ENCODE measurements around the gene SUMO2.
A peak's percentile ranks its signal among the peaks of the same experiment; 100 is the strongest.

The SUMO2 gene

DNA sequence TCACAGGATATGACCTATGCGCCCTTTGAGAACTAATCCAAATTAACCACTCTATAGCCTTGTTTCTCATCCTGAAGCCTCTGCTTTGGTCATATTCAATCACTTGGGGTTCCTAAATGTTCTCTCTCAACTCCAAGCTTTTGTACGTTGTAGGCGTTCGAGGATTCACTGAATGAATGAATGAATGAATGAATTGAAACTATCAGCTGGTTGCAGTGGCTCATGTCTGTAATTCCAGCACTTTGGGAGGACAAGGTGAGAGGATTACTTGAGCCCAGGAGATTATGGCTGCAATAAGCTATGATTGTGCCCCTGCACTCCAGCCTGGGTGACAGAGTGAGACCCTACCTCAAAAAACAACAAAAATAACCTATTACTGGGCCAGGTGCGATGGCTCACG lies 5.9 kb upstream of the SUMO2 start:
- TF ChIP-seq, protein P1, sequence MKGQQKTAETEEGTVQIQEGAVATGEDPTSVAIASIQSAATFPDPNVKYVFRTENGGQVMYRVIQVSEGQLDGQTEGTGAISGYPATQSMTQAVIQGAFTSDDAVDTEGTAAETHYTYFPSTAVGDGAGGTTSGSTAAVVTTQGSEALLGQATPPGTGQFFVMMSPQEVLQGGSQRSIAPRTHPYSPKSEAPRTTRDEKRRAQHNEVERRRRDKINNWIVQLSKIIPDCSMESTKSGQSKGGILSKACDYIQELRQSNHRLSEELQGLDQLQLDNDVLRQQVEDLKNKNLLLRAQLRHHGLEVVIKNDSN (IDR thresholded peaks at IDR 0.05) = no peak
- TF ChIP-seq FOXM1 (IDR thresholded peaks at IDR 0.05; ENCODE audit: borderline replicate concordance, low read depth) (no peak), YY1 (IDR thresholded peaks at IDR 0.05; ENCODE audit: low read depth) (no peak), EP300 (IDR thresholded peaks at IDR 0.05; ENCODE audit: borderline replicate concordance) (no peak), EGR1 (IDR thresholded peaks at IDR 0.05) (no peak), CREB1 (IDR thresholded peaks at IDR 0.05; ENCODE audit: low read depth) (no peak), TAF1 (IDR thresholded peaks at IDR 0.05; ENCODE audit: low read depth) (no peak), TCF12 (IDR thresholded peaks at IDR 0.05; ENCODE audit: low read depth) (no peak), CEBPB (IDR thresholded peaks at IDR 0.05) (no peak), ZBTB7A (IDR thresholded peaks at IDR 0.05; ENCODE audit: low read depth) (no peak), TEAD4 (IDR thresholded peaks at IDR 0.05) (no peak), NFIC (IDR thresholded peaks at IDR 0.05) (no peak), RAD21 (IDR thresholded peaks at IDR 0.05; ENCODE audit: low read depth) (no peak)
- TF ChIP-seq, protein P2, sequence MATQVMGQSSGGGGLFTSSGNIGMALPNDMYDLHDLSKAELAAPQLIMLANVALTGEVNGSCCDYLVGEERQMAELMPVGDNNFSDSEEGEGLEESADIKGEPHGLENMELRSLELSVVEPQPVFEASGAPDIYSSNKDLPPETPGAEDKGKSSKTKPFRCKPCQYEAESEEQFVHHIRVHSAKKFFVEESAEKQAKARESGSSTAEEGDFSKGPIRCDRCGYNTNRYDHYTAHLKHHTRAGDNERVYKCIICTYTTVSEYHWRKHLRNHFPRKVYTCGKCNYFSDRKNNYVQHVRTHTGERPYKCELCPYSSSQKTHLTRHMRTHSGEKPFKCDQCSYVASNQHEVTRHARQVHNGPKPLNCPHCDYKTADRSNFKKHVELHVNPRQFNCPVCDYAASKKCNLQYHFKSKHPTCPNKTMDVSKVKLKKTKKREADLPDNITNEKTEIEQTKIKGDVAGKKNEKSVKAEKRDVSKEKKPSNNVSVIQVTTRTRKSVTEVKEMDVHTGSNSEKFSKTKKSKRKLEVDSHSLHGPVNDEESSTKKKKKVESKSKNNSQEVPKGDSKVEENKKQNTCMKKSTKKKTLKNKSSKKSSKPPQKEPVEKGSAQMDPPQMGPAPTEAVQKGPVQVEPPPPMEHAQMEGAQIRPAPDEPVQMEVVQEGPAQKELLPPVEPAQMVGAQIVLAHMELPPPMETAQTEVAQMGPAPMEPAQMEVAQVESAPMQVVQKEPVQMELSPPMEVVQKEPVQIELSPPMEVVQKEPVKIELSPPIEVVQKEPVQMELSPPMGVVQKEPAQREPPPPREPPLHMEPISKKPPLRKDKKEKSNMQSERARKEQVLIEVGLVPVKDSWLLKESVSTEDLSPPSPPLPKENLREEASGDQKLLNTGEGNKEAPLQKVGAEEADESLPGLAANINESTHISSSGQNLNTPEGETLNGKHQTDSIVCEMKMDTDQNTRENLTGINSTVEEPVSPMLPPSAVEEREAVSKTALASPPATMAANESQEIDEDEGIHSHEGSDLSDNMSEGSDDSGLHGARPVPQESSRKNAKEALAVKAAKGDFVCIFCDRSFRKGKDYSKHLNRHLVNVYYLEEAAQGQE (IDR thresholded peaks at IDR 0.05; ENCODE audit: low read depth) = no peak
- TF ChIP-seq, protein P3, sequence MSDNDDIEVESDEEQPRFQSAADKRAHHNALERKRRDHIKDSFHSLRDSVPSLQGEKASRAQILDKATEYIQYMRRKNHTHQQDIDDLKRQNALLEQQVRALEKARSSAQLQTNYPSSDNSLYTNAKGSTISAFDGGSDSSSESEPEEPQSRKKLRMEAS (IDR thresholded peaks at IDR 0.05) = no peak

DNA sequence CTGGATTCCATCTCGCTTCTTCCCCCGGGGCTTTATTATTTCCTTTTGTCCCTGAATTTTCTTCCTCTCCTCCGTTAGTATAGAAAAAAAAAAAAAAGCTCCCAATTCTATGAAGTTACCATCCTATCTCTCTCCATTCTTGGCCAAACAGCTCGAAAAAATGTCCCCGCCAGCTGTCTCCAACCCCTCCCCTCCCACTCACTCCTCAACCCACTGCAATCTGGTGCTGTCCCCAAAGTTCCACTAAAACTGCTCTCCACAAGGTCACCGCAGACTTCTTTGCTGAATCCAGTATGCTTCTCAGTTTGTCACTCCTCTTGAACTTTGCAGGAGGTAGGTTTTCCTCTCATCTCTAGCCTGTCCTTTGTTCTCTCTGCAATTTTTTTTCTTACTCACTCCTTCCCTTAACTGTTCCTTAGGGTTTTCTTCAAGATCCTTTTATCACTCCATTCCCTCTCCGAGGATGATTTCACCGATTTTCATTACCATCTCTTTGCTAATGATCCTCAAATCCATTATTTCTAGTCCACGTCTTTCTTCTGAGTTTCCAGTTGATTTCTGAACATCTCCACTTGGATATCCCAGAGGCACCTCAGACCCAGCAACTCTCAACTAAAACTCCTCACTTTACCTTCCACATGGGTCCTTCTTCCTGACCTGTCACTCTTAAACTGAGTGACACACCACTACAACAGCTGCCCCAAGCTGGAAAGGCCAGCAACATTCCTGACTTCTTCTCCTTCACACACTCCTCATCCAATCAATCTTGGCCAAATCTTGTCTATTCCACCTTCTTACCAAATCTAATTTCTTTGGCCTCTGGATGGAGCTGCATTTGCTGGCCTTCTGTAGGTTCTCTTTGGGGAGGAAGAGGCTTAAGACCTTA lies 1.5 kb upstream of the SUMO2 start:
- TF ChIP-seq CEBPB (IDR thresholded peaks at IDR 0.05) (no peak), ZBTB7A (IDR thresholded peaks at IDR 0.05; ENCODE audit: low read depth) (no peak), YY1 (IDR thresholded peaks at IDR 0.05; ENCODE audit: low read depth) (no peak), EGR1 (IDR thresholded peaks at IDR 0.05) (no peak), CREB1 (IDR thresholded peaks at IDR 0.05; ENCODE audit: low read depth) (no peak)
- TF ChIP-seq, protein P3 (IDR thresholded peaks at IDR 0.05) = no peak

DNA sequence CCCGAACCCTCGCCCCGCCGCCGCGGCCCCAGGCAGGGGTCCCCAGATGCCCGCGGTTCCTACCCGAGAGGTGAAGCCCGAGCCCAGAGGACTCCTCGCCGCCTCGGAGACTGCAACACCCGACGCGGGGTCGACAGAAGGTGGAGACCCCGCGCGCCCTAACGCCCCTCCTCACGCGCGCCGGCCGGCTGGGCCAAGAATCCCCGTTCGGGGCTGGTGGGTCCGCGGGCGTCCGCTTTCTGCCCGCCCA lies 515 bp downstream of the SUMO2 start:
- TF ChIP-seq TEAD4 (IDR thresholded peaks at IDR 0.05) (no peak), TCF12 (IDR thresholded peaks at IDR 0.05; ENCODE audit: low read depth) (no peak; the same call in 1 of the 2 replicates), CREB1 (IDR thresholded peaks at IDR 0.05; ENCODE audit: low read depth) (no peak), NFIC (IDR thresholded peaks at IDR 0.05) (no peak), EP300 (IDR thresholded peaks at IDR 0.05; ENCODE audit: borderline replicate concordance) (0 out of 2 replicates have a peak, but pooled peaks have one; percentile 19), RAD21 (IDR thresholded peaks at IDR 0.05; ENCODE audit: low read depth) (no peak), FOXM1 (IDR thresholded peaks at IDR 0.05; ENCODE audit: borderline replicate concordance, low read depth) (no peak), YY1 (IDR thresholded peaks at IDR 0.05; ENCODE audit: low read depth) (no peak), CEBPB (IDR thresholded peaks at IDR 0.05) (no peak), EGR1 (IDR thresholded peaks at IDR 0.05) (no peak), ZBTB7A (IDR thresholded peaks at IDR 0.05; ENCODE audit: low read depth) (peak; percentile 90)
- TF ChIP-seq, protein P3 (IDR thresholded peaks at IDR 0.05) = no peak
- TF ChIP-seq, protein P1 (IDR thresholded peaks at IDR 0.05) = no peak

DNA sequence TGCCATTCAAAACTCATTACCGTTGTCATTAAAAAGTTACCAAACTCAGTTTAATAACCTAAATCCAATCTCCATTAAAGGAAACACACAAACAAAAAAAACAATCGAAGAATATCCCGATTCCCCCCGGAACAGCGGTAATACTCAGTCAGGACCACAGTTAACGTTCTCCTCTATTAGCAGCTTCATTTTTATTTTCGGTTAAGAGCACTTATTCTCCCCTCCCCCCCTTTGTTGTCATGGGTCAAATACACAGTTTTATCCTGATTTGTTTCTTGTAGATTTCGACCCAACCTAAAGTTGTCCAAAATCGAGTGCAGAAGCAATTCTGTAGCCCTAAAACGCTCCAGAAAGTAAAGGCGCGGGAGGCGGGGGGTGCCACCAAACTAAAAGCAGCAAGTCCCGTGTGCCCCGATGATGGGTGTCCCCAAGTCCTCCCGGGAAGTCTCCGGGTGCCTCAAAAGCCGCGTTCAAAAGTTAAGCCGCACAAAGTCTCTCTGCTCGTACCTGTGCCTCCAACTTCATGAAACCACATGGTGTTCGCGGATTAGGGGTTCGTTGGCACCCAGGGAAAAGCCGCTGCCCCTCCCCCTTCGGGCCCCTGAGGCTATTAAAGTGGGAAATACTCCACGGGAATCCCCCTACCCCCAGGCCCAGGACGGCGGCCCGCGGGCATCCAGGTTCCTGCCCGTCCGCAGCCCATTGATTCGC lies 996 bp downstream of the SUMO2 start:
- TF ChIP-seq CEBPB (IDR thresholded peaks at IDR 0.05) = no peak
- TF ChIP-seq, protein P3 (IDR thresholded peaks at IDR 0.05) = 0 out of 2 replicates have a peak, but pooled peaks have one; percentile 25

DNA sequence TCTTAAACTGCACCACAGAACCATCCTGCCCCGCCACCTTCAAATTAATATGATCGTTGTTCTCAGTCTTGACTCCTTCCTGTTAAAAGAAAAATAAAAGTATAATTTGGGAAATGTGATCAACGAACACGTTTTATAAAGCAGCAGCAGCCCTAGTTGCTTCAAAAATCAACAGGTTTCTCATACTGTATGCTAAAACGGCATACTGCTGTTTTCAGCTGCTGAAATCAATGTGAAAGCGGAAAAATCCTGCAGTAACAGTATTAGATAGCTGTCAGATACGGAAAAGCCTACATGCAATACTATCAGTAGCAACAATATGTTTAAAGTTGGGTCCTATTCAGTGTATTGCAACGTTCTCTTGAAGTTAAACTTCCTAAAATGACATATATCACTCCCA lies 1.6 kb downstream of the SUMO2 start:
- TF ChIP-seq TCF12 (IDR thresholded peaks at IDR 0.05; ENCODE audit: low read depth) (no peak), ZBTB7A (IDR thresholded peaks at IDR 0.05; ENCODE audit: low read depth) (no peak), TEAD4 (IDR thresholded peaks at IDR 0.05) (no peak), CREB1 (IDR thresholded peaks at IDR 0.05; ENCODE audit: low read depth) (no peak), FOXM1 (IDR thresholded peaks at IDR 0.05; ENCODE audit: borderline replicate concordance, low read depth) (no peak), EGR1 (IDR thresholded peaks at IDR 0.05) (no peak), NFIC (IDR thresholded peaks at IDR 0.05) (no peak), TAF1 (IDR thresholded peaks at IDR 0.05; ENCODE audit: low read depth) (no peak)
- TF ChIP-seq, protein P2 (IDR thresholded peaks at IDR 0.05; ENCODE audit: low read depth) = no peak
- TF ChIP-seq, protein P3 (IDR thresholded peaks at IDR 0.05) = no peak

All from Ishikawa (cell line).